T-helper 9 cell (primary cell): ENCODE measurements around the gene B3GNT2.
A peak's percentile ranks its signal among the peaks of the same experiment; 100 is the strongest.
"Not testable (repeated sequence)": the region's sequence is repeated elsewhere in the genome, so short reads cannot be mapped to it uniquely, and the experiment has no call there.

ENCODE experiments used
- DNase-seq: peaks from one replicate; pipeline ENCODE4 v3.0.0-alpha.2; 2020
- total RNA-seq, 2 donors: gene quantifications; one replicate each; lab custom pipeline; 2026; lab: John Stamatoyannopoulos, UW

The B3GNT2 gene
- total RNA-seq, result 44.3 to 94.8 reads per million in 2 donors

GRCh38 chr2:62195421-62196277 is at the start of gene B3GNT2:
Gene B3GNT2 (plus strand): TSS chr2:62196115. CDS start chr2:62222221, 26,106 bp downstream.
- DNase-seq, result peak; percentile 85

DNA sequence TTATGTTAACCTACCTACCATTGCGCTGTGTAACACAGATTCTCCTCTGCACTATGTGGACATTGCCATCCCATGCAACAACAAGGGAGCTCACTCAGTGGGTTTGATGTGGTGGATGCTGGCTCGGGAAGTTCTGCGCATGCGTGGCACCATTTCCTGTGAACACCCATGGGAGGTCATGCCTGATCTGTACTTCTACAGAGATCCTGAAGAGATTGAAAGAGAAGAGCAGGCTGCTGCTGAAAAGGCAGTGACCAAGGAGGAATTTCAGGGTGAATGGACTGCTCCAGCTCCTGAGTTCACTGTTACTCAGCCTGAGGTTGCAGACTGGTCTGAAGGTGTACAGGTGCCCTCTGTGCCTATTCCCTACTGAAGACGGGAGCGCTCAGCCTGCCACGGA is 49.1 kb upstream of the B3GNT2 start:
- not testable (repeated sequence) for DNase-seq

DNA sequence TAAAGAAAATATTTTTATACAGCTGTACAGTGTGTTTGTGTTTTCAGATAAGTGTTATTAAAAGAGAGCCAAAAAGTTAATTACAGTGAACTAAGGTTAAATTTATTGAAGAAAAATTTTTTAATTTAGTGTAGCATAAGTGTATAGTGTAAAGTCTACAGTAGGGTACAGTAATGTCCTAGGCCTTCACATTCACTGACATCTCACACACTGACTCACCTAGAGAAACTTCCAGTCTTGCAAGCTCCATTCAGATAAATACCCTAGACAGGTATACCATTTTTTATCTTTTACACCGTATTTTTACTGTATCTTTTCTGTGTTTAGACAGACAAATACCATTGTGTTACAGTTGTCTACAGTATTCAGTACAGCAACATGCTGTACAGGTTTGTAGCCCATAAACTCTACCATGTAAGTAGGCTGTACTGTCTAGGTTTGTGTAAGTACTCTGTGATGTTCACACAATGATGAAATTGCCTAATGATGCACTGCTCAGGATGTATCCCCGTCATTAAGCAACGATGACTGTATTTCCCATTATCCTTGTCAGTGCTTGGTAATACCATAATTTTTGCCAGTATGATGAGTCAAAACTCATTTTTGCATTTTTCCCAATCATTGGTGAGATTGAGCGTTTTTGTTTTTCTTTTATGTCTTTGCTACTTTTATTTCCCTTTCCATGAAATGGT is 48.2 kb upstream of the B3GNT2 start:
- no peak for DNase-seq

DNA sequence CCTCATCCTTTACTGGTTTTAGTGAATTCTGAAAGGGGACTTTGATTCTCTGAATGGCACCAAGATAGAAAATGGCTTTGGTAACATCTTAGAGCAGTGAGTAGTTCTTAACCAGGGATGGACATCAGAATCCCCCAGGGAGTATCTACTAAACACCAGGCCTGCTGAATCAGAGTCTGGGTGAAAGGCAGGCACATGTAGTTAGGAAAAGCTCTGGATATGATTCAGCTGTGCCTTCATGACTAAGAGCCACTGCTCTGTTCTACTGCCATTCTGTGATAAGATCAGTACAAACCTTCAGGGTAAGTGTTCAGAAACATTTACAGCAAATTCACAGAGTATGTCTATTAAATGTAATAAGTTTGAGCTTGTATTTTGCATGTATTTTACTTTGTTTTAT is 46.2 kb upstream of the B3GNT2 start:
- DNase-seq, result no peak

- no peak for DNase-seq
Observed at GRCh38 chr2:62150597-62151305, 45.2 kb upstream of the B3GNT2 start.

DNA sequence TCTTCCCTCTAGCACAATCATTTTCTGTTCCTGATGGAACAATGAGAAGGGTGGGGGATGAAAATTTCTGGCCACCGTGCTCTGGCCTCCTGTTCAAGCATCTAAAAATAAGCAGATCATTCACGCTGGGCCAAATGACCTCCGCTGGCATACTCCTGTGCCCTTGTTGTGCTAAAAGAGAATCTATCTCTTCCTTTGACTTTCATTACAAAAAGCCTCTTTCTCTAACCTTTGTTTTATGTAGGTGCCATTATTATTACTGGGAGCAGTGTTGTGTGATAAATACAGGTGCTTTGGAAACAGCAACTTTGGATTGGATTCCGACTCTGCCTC is 44.6 kb upstream of the B3GNT2 start:
- DNase-seq, result no peak

DNA sequence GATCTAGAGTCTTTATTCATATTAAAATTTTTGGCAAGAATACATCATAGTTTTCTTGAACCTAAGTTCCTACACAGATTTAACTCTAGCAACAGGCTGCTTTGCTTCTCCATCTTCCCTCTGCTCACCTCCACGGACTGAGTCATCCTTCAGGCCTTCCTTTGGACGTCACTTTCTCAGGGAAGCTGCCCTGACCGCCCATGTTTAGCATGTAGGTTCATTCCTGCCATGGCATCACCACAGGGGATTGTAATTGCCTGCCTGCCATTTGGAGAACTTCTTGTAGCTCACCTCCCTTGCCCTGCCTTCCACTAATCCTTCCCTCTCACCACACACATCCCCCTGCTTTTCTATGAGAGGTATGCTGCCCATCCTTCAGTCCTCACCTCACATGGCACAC is 43.9 kb upstream of the B3GNT2 start:
- DNase-seq, result no peak

DNA sequence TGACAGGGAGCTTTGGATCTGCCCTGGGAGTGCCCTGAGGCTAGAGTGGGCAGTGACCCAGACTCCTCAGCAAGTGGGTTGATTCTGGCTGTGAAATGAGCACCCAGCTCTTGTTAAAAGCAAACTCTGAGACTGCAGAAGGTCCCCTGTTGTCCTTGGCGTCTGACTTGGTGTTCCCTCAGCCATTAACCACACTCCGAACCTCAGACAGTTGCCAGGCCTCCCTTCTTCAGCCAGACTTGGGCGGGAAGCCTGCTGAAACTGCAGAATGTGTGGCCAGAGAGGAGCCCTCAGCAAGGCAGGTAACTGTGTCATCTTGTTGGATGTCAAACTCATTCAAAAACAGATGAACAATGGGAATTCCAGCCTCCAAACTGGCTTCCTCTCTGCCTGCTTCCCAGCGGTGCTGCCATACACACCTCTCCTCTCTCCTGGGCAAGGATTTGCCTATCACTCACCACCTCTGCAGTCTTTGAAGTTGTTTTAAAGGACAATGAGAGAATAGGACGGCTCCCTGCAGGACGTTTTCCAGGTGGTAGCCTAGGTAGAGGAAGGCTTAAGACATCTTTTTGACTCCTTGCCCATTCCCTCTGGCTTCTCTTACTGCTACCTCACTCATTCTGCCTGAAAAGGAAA is 38.9 kb upstream of the B3GNT2 start:
- DNase-seq, result no peak

DNA sequence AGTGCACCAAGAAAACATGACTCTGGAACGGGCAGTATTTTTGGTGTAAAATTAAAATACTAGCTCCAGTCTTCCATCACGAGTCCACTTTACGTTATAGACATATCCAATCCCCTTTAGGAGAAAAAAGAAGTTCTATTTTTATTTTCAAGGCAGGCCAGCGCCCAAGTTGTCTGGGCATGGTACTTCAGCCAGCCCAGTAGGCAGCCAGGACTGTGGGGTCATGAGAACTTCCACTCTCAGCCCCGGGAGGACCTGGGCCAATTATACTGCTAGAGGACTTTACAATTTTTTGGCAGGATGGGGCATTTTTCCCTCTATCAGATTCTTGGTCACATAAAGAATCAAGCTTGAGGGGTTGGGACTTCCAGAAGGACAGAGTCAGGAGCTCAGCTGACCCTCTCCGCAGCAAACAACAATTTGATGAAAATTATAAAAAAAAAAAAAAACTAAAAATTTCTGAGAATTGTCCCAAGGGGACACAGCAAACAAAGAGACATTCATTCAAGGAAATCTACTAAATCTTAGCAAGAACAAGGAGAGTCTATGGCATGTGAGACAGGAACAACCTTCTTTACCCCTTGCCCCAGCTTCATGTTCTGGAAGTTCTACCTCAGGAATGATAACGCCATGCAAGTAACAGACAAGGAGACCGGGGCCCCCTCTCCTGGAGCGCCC is 37.3 kb upstream of the B3GNT2 start:
- no peak for DNase-seq

DNA sequence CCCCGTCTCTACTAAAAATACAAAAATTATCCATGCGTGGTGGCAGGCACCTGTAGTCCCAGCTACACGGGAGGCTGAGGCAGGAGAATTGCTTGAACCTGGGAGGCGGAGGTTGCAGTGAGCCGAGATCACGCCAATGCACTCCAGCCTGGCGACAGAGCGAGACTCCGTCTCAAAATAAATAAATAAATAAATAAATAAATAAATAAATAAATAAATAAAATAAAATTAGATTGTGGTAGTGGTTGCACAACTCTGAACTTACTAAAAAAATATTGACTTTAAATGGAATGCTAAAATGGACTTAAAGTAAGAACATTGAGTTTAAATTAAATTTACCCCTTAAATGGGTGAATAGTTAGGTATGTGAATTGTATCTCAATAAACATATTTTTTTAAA is 35.2 kb upstream of the B3GNT2 start:
- DNase-seq, result not testable (repeated sequence)

- DNase-seq, result no peak
Observed at GRCh38 chr2:62163106-62163831, 32.6 kb upstream of the B3GNT2 start.

DNA sequence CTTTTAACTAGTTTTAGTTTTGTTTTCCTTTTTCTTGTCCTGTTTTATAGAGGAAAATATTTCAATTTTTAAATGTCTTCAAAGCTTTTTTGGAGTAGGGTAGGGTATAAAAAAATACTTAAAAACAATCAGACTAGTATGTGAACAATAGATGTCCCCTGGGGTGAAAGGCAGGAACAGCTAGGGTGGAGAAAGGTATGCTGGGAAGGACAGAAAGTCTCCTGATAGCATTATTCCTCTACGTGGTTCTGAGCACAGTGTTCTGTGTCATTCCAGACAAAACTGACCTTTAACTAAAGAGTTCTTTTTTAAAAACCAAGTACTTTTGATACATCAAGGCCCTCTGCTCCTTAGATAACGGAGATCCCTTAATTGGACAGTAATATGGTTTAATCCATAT is 32.1 kb upstream of the B3GNT2 start:
- DNase-seq, result no peak

GRCh38 chr2:62175728-62176127 is 20.2 kb upstream of the B3GNT2 start:
- no peak for DNase-seq

DNA sequence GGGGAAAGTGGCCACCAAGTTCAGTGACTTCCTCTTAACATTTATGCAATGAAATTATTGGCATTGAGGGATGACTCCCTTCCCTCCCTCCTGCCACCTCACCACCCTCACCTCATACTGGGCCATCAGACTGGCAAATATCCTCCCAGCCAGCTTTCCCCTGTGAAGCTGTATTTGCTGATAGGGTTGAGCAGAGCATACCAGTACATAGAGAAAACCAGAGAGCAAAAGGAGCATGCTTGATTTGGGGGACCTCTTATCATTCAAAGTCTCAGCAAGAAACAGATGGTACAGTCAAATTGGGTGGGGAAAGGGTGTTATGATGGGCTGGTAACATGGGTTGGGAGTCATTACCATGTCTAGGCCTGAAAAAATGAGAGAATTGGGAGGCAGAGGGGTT is 19.1 kb upstream of the B3GNT2 start:
- no peak for DNase-seq

DNA sequence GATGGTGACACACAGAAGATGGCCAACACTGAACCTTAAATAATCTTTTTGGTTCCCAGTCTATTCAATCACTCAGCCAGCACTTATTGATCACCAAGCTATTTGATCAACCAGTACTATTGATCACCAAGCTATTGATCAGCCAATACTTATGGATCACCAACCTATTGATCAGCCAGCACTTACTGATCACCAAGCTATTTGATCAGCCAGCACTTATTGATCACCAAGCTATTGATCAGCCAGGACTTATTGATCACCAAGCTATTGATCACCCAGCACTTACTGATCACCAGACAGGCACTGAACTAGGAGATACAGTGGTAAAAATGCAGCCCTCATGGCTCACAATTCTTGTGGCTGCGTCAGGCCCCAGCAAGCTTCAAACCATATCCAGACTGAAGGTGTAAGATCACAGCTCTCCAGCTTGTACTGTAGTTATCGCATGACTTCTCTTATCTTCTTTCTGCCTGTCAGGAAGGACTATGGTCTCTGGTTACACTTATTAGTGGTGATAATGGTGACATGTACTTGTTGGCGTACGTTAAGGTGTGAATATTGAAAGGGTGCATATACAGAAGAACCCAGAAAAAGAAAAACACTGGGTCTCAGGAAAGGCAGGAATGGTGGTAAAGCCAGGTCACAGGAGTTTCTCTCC is 18.4 kb upstream of the B3GNT2 start:
- DNase-seq, result no peak

DNA sequence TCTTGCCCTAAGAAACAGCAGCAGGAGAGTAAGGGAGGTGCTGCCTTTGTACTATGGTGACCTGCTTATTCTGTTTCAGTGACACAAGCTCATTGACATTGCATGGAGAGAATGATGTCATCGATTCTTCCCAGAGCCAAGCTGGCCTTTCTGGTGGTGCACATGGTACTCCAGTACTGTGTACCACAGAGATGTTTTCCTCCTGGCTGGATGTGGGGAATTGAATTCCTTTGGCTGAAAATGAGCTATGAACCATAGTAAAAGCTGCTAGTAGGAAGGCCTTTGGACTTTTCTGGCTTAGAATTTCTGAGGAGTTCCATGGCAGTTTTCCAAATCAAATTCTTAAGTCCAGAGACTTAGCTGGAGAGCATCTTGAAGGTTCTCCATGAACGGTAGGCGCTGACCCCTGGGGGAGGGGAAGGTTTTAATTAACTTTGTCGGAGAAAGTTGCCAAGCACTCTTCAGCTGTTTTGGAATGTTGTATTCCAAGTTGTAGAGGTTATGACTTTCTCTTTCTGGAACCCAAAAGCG is 17.1 kb upstream of the B3GNT2 start:
- no peak for DNase-seq

DNA sequence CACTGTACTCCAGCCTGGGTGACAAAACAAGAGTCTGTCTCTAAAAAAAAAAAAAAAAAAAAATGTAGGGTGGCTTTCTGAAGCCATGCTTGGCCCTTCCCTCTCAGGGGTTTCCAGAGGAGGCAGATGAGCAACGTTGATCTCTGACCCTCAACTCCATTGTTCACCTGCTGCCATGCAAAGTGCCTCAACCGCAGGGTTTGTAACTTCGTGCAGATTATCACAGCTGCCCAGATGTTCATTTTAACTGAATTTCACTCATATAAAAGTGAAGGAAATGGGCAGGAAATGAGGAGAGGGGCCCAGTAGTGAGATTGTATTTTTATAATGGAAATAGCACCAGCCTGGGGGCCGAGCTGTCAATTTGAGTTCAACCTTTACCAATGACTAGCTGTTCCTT is 14.9 kb upstream of the B3GNT2 start:
- DNase-seq, result no peak

DNA sequence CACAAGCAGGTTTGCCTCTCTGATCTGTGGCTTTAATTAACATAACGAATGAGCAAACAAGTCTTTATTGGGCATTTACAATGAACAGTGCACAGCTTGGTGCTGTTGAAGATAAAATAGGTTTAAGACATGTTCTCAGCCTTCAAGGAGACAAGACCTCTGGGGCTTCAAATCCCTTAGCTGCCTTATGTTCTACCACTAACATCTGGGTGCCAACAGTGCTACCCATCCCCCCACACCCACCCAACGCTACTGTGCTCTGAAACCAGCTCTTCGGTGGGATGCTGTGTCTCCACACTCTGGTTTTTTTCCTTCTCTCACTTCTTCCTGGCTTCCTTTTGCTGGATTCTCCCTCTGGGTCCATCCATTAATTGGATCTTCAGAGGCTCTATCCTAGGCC is 14.1 kb upstream of the B3GNT2 start:
- no peak for DNase-seq

DNA sequence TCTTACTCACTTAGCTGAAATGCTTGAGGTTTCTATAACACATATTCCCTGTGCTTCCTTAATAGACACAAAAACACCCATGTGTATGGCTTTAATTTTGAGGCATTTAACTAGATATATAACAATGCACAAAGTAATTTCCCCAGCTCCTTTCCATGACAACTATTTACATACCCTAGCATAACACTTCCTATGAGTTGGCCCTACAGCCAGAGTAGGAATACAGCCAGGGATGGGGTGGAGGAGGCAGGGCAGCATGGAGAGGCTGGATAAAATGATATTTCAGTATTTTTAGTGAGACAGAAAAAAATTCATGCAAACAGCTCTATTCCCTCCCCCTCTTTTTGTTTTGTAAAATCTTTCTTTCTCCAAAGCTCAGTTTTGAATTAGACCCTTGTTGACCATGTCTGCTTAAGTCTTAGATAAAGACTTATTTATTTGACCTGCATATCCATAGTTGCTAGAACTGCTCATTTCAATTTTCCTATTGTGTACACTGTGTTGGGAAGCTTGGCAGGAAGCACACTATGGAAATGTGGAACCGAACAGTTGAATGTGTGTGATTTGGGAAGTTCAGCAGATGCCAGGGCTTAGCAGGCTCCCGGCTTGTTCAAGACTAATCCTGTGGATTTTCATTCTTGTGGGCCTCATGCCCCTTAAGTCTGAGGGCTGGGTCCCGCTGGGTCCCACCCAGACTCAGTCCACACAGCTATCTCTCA is 11.2 kb upstream of the B3GNT2 start:
- DNase-seq, result no peak

DNA sequence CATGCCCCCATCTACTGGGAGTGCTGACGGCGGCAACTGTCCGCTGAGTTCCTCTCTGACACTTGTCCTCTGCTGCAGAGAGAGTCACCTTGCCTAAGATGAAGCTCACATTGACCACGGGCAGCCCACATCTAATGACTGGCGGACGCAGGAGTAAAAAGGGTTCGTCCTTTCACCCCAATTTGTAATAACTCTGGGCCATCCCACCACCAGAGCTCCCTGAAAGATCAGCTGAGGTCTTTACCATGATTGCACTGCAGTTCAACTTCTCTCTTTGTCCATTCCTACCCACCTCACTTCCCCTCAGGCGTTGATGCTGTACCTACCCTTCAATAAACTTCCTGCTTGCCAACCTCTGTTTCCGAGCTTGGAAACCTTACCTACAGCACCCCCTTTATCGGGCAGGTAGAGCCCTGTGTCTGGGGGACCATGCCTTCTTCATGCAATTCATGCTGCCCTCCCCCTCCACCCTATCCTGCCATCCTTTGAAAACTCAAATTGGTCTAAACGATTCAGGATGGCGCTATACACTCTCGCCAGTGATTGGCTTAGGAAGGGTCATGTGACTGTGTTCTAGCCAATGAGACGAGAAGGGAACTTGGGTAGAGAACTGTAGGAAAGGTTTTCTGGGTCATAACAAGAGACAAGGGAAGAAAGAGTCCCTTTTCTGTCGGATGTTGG is 10.3 kb upstream of the B3GNT2 start:
- DNase-seq, result no peak
